Fibroblast of villous mesenchyme (primary cell): ENCODE results near the gene ABRACL. TPM values are rescaled to one million over a fixed set of nuclear protein-coding genes. Genes with fewer than 3 reads are reported as not detected.

Source experiments
- DNase-seq: peaks from one replicate; pipeline ENCODE4 v3.0.0-alpha.2; 2010; ENCODE audit warnings: low read depth
- H3K4me3 ChIP-seq: 2 replicates; pipeline ENCODE4 v1.5.1; 2011; ENCODE audit warnings: low read depth, mild to moderate bottlenecking, low read length
- CTCF ChIP-seq: IDR thresholded peaks from 2 replicates; pipeline ENCODE4 v1.5.1; 2012; ENCODE audit warnings: low read depth, mild to moderate bottlenecking, low read length; ENCODE audit not compliant: insufficient read depth
- total RNA-seq: library from RNA; depleted of rRNA; stranded (reverse); fragments of >200 nt; gene quantifications from 2 replicates; pipeline ENCODE4 v1.2.3, GENCODE V29; 2012

Gene ABRACL
- 35.4 and 54.4 TPM in 2 replicates for total RNA-seq

GRCh38 chr6:139028658-139029469, at the start of gene ABRACL:
ABRACL (plus strand) TSS chr6:139028745; CDS start chr6:139034161, 5,416 bp downstream.
- TF ChIP-seq CTCF = no peak
- peak; percentile 57 for DNase-seq
- H3K4me3 ChIP-seq = peak within 1 kb of the TSS; percentile 82

GRCh38 chr6:138979365-138979764, 49.2 kb upstream of the ABRACL start:
- no peak overlapping the region for H3K4me3 ChIP-seq
- no peak for TF ChIP-seq CTCF
- no peak for DNase-seq

- TF ChIP-seq CTCF = no peak
- no peak for DNase-seq
- H3K4me3 ChIP-seq = no peak overlapping the region
Observed at GRCh38 chr6:138979813-138980668, 48.5 kb upstream of the ABRACL start.

- H3K4me3 ChIP-seq = no peak overlapping the region
- peak; percentile 31 for DNase-seq
- TF ChIP-seq CTCF = no peak
Observed at GRCh38 chr6:138981416-138981815, 47.1 kb upstream of the ABRACL start.

- peak; percentile 79 for DNase-seq
- H3K4me3 ChIP-seq = peak overlapping the region; percentile 81
Observed at GRCh38 chr6:138986578-138986977, 42.0 kb upstream of the ABRACL start.

More at GRCh38 chr6:138986578-138986977, 42.0 kb upstream of the ABRACL start:
- TF ChIP-seq CTCF = no peak
